Retina (tissue), 1 donor: ENCODE data around the gene RASGRP2.

ENCODE experiments used
- DNase-seq: peaks from one replicate; pipeline ENCODE4 v3.0.0-alpha.2; 2016

Gene RASGRP2

DNA sequence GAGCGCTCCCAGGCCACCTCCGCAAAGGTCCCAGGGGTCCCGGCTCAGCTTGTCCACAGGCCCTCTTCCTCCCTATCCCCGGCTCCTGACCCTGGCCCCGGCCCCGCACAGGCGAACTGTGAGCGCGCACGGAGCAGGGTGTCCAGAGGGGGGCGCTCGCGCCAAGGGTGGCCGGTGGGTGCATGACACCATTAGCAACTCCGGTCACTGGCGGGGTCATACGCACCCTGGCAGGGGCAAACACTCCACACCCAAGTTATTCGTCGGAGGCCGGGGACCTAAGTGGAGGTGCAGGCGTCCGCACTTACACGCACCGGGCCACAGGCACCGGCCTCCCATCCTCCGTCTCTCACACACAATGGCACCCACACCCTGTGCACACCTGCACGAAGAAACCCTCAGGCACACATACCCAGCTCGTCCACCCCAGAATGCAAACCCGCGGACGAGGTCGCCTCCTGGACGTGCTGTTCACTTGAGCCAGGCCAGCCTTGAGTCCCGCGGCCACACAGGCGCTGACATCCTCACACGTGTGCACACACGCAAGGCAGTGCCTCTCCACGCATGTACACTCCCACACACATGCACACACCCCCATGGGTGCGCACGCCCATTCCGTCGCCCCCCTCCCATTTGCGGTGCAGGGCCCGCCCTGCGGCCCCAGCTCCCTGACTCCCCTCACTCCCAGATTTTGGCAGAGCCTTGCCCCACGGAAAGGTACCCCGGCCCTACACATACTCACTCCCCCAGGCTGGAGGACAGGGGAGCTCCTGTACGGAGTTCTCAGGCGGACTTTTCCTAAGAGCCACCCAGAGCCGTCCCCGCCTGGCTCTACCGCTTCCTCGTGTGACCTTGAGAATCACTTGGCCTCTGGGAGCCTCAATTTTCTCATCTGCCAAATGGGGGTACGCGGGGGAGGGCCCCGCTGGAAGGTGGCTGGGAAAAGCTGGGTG lies at the start of gene RASGRP2:
TSS of gene RASGRP2 (minus strand) at position 552 of the 953 bp plus-strand sequence. CDS start 1,276 bp downstream, outside the sequence.
- peak; percentile 65 for DNase-seq

DNA sequence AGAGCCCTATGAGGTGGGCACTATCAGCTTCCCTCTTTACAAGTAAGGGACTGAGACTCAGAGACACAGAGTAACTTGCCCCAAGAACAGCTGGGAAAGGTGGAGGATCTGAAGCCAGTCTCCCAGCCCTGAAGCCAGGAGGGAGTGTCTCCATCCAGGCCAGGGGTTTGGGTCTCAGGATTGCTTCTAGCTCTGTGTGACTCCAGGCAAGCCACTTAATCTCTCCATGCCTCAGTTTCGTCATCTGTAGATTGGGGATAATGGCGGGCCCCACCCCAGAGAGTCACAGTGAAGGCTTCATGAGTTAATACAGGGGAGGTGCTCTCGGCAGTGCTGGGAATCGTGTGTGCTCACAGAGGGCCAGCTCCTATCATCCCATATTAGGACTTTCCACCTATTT lies 48.5 kb upstream of the RASGRP2 start:
- DNase-seq: no peak

DNA sequence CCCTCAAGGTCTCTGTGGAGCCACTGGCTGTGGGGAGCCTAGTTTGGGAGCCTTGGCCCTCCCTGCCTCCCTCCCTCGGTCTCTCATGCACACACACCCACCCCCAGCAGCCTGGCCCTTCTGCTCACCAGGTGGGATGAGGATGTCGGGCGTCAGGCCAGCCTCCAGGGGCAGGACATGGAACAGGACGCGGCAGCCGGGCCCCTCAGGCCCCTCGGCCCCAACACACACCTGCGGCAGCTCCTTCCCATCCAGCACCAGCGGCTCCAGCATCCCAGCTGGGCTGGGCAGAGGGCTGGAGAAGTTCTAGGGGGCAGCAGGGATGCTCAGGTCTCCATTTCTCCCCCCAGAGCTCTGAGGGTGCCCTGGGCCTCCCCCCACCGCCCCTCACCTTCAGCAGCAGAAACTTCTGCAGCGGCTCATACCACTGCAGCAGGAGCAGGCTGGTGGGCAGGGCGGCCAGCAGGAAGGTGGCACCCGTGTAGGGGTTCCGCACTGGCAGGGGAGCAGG lies 47.9 kb upstream of the RASGRP2 start:
- no peak for DNase-seq

DNA sequence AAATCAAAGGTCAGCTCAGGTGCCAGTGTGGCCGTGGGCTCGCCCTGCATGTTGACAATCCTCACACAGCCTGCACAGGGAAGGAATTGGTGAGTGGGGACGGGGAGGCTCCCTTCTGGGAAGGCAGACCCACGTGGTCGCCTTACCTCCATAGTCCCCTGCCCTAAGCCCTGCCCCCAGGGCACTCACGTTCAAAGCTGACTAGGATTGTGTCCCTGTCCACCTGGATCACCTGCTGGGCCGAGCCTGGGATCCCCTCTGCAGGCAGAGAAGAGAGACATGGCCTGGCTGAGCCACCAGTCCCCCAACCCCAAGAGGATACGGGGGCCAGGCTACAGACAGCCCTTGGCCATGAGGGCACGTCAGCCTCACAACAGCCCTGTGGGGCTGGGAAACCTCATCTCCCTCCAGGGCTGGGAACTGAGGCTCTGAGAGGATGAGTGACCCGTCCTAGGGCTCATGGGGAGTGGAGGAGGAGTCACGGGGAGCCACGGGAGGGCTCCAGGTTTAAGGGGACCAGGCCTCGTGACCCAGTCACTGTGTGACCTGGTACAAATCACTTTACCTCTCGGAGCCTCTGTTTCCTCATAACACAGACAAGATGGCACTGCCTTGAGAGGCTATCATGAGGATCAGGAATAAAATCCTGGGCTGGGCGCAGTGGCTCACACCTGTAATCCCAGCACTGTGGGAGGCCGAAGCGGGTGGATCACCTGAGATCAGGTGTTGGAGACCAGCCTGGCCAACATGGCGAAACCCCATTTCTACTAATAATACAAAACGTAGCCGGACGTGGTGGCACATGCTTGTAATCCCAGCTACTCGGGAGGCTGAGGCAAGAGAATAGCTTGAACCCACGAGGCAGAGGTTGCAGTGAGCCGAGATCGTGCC lies 46.5 kb upstream of the RASGRP2 start:
- DNase-seq: no peak

GRCh38 chr11:64789331-64790204 lies 45.6 kb upstream of the RASGRP2 start:
- DNase-seq: no peak

- DNase-seq: no peak
These were observed 44.6 kb upstream of the RASGRP2 start for GRCh38 chr11:64788321-64789215.

DNA sequence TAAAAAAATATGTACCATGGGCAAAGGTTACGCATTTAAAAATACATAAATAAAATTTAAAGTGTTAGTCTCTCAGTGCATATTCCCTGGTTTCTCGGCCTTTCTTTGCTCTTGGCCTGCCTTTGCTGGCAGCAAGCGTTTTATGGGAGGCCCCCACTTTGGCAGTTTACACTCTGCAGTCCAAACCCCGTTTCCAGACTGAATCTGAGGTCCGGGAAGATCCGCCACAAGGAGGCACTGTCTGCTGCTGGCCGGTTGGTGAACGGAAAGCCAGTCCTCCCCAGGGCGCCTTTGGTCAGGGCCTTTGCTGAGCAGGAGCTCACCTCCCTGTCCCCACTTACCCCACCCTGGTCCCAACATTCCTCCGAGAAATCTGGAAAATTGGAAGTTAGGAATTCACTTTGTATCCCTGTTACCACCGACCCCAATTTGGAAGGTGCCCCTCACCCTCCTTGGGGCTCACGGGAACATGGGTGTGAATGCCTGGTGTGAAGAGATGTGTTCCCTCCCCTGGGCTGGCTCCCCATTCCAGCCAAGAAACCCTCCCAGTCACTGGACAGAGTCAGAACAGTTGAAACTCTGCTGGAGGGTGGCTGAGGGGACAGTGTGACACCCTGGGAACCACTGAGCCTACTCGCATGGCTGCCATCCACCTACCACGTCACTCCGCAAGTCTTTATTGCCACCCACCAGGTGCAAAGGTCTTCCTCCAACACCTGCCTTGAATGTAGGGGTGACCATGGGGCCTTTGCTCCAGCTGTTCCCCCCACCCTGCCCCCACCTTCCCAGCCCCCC lies 43.8 kb upstream of the RASGRP2 start:
- peak; percentile 49 for DNase-seq

DNA sequence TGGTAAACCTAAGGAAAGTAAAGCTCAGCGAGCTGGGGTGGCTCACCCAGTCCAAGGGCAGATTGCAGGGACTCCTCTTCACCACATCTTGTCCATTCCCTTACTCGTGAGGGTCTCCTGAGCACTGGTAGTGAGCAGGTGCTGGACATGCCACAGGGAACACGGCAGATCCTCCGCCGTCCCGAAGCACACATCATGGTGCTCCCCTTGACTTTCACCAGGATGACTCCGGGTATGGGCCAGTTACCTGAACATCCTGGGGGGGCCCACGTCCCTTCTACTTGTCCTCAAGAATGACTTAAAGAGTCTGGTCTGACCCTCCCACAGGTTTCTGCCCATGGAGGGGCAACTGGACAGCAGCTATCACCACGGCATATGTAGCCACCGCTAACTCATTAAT lies 42.4 kb upstream of the RASGRP2 start:
- DNase-seq: no peak

- DNase-seq: no peak
These were observed 41.1 kb upstream of the RASGRP2 start for GRCh38 chr11:64784813-64785581.

DNA sequence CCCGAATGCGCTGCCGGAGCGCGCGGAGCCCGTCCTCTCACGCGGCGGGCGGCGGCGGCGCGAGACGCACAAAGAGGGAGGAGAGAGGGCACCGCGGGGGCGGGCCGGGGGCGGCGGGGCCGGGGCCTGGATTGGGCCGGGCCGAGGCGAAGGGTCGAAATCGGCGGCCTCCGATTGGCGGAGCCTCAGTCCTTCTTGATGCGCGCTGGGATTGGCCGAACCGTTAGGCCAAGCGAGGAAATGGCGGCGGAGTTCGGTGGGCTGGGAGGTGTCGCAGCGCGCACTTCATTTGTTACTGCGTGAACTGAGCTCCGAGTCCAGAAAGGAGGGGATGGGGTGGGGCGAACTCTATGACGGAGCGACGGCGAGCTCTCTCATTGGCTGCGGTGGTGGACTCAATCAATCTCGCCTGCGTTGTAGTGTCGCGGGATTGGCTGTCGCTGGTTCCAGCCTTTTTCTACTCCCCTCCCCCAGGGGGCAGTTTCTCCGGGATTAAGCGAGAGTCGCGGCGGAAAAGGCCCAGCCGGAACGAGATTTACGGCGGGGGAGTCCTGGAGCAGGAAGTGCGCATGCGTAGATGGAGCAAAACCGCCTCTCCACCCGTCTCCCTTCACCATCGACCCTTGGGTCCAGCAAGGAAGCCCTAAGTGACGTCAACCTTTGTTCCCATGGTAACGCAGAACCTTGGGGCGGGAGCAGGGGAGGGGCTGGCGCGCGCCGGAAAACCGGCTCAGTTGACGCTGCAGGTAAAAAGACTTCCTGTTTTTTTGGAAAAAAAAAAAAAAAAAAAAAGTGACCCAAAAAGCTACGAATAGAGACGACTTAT lies 34.7 kb upstream of the RASGRP2 start, which contains the start of gene SF1:
TSS of gene SF1 (minus strand) at position 70 of the 826 bp plus-strand sequence. CDS start 150 bp downstream, outside the sequence.
- DNase-seq: peak; percentile 99

DNA sequence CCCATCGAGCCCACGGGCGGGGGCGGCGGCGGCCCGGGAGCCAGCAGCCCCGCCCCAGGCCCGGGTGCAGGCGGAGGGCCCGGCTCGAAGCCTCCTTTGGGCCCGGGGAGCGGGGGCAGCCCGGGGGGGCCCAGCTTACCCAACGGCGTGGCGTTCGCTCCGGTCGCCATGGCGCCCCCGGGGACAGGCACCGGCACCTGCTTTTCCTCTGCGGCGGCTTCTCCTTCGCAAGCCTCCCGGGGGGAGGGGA lies 34.2 kb upstream of the RASGRP2 start:
- DNase-seq: no peak

GRCh38 chr11:64777449-64778222 lies 33.7 kb upstream of the RASGRP2 start:
- DNase-seq: peak; percentile 80

DNA sequence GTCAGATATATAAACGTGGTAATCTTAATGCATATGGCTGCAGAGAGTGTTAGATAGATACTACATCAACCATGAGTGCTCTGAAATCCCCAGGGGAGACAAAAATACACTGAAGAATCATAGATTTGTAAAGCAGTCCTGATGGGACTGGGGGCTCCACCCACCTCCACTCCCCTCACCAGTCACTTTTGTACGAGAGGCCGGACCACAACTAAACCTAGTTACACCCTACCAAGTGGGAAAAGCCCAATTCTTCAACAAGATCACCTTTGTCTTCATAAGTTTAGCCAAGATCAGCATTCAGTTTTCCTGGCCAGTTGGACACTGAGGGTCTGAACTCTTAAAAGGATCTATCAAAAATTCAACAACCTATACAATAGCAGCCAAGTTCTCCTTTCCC lies 32.9 kb upstream of the RASGRP2 start:
- DNase-seq: no peak

DNA sequence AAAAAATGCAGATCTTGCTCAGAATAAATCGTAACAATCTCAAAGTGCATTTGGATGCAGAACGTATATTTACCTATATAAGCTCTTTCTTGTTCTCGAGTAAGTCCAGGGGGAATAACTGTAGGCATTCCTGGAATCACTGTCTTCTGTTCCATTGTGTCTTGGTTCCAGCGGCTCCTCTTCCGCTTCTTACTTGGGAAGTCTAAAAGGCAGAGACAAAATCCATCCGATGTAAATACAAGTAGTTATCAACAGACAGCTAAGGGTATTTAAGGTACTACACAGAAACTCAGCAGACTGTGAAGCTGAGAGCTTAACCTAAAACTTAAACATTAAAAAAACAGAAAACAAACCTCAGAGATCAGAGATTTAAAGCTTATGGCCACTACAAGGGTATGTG lies 32.5 kb upstream of the RASGRP2 start:
- no peak for DNase-seq

DNA sequence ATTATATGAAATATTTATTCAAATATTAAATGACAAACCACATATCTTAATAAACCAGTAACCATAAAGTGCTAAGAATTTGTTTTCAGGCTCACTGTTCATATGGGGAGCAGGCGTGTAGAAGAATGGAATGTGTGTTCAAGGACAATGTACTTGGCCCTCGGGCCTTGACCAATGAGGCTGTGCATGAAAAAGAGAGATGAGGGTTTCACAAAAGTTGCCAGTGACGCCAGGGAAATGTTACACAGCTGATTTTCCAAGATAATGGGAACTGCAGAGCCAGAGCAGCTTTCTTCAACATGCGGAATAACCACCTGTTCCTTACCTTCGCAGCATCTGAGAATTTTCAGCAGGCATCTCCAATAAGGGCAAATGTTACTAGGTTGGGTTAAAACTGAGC lies 30.2 kb upstream of the RASGRP2 start:
- DNase-seq: no peak

GRCh38 chr11:64772303-64773018 lies 28.5 kb upstream of the RASGRP2 start:
- no peak for DNase-seq

DNA sequence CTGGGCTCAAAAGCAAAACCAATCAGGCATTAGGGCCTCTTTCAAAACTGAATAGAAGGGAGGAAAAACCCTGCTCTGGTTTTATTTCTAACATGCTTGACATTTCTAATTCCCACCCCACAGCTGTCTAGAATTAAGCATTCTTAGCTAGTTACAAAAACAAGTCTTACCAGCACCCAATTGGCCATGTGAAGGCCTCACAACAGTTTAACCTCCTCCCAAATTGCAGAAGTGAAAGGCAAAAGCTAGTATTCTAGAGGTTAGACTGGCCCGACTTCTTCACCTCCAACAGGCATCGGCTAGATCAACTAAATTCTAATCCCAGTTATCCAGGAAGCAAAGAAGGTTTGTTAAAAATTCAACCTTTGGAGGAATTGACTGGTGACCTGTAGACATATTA lies 27.9 kb upstream of the RASGRP2 start:
- DNase-seq: no peak
